ENCODE measurements around the gene PKN1.

Gene PKN1

GRCh38 chr19:14505488-14506239, 72.6 kb downstream of the PKN1 start:
- Histone ChIP-seq H4K20me1 (ENCODE audit: insufficient read depth, low read length) (no peaks in the 10 kb centered on the region), H3K9ac (ENCODE audit: low read length) (no peak overlapping the region), H3K4me3 (ENCODE audit: low read length) (no peak overlapping the region), H3K27me3 (ENCODE audit: low read depth, low read length) (peaks cover 5% of the 10 kb centered on the region; the same call in 1 of the 2 replicates), H3K27ac (ENCODE audit: low read length) (no peak overlapping the region), H3K4me1 (ENCODE audit: low read length) (peaks cover 3% of the 10 kb centered on the region; the same call in 1 of the 2 replicates), H2AFZ (ENCODE audit: low read depth, low read length) (peak overlapping the region; percentile 89), H3K79me2 (ENCODE audit: low read length) (no peaks in the 10 kb centered on the region), H3K36me3 (replicated peaks; ENCODE audit: low read depth, low read length) (no peaks in the 10 kb centered on the region), H3K4me2 (ENCODE audit: low read length) (peak overlapping the region; percentile 23; the same call in 1 of the 2 replicates), H3K9me3 (ENCODE audit: insufficient read depth, low read length) (no peaks in the 10 kb centered on the region)
- TF ChIP-seq EZH2phosphoT487 (IDR thresholded peaks at IDR 0.05; ENCODE audit: low read depth): no peak
- TF ChIP-seq, protein P1, sequence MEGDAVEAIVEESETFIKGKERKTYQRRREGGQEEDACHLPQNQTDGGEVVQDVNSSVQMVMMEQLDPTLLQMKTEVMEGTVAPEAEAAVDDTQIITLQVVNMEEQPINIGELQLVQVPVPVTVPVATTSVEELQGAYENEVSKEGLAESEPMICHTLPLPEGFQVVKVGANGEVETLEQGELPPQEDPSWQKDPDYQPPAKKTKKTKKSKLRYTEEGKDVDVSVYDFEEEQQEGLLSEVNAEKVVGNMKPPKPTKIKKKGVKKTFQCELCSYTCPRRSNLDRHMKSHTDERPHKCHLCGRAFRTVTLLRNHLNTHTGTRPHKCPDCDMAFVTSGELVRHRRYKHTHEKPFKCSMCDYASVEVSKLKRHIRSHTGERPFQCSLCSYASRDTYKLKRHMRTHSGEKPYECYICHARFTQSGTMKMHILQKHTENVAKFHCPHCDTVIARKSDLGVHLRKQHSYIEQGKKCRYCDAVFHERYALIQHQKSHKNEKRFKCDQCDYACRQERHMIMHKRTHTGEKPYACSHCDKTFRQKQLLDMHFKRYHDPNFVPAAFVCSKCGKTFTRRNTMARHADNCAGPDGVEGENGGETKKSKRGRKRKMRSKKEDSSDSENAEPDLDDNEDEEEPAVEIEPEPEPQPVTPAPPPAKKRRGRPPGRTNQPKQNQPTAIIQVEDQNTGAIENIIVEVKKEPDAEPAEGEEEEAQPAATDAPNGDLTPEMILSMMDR (IDR thresholded peaks at IDR 0.05; ENCODE audit: low read depth, low read length): peak; percentile 74

GRCh38 chr19:14507704-14508542, 74.8 kb downstream of the PKN1 start:
- H3K4me2 ChIP-seq (ENCODE audit: low read length): no peak overlapping the region
- H3K79me2 ChIP-seq (ENCODE audit: low read length): no peaks in the 10 kb centered on the region
- no peaks in the 10 kb centered on the region for H4K20me1 ChIP-seq (ENCODE audit: insufficient read depth, low read length)
- no peak overlapping the region for H3K4me3 ChIP-seq (ENCODE audit: low read length)
- no peak for TF ChIP-seq EZH2phosphoT487 (IDR thresholded peaks at IDR 0.05; ENCODE audit: low read depth)
- TF ChIP-seq, protein P1 (IDR thresholded peaks at IDR 0.05; ENCODE audit: low read depth, low read length): no peak
- H3K27me3 ChIP-seq (ENCODE audit: low read depth, low read length): no peaks in the 10 kb centered on the region
- peaks cover 4% of the 10 kb centered on the region for H3K36me3 ChIP-seq (replicated peaks; ENCODE audit: low read depth, low read length)
- H3K9ac ChIP-seq (ENCODE audit: low read length): no peak overlapping the region
- H3K4me1 ChIP-seq (ENCODE audit: low read length): peaks cover 3% of the 10 kb centered on the region; the same call in 1 of the 2 replicates
- no peak overlapping the region for H2AFZ ChIP-seq (ENCODE audit: low read depth, low read length)
- H3K9me3 ChIP-seq (ENCODE audit: insufficient read depth, low read length): no peaks in the 10 kb centered on the region
- H3K27ac ChIP-seq (ENCODE audit: low read length): no peak overlapping the region

GRCh38 chr19:14510311-14511228, 77.5 kb downstream of the PKN1 start:
- Histone ChIP-seq H3K4me1 (ENCODE audit: low read length) (peaks cover 2% of the 10 kb centered on the region; the same call in 1 of the 2 replicates), H3K4me2 (ENCODE audit: low read length) (no peak overlapping the region)

More at GRCh38 chr19:14510311-14511228, 77.5 kb downstream of the PKN1 start:
- H3K4me3 ChIP-seq (ENCODE audit: low read length): no peak overlapping the region
- no peak for TF ChIP-seq EZH2phosphoT487 (IDR thresholded peaks at IDR 0.05; ENCODE audit: low read depth)
- TF ChIP-seq, protein P1 (IDR thresholded peaks at IDR 0.05; ENCODE audit: low read depth, low read length): no peak
- H3K27ac ChIP-seq (ENCODE audit: low read length): no peak overlapping the region
- H3K9me3 ChIP-seq (ENCODE audit: insufficient read depth, low read length): no peaks in the 10 kb centered on the region
- H3K36me3 ChIP-seq (replicated peaks; ENCODE audit: low read depth, low read length): peaks cover 23% of the 10 kb centered on the region
- no peak overlapping the region for H3K9ac ChIP-seq (ENCODE audit: low read length)
- no peak overlapping the region for H2AFZ ChIP-seq (ENCODE audit: low read depth, low read length)
- H3K79me2 ChIP-seq (ENCODE audit: low read length): peaks cover 5% of the 10 kb centered on the region
- peaks cover 6% of the 10 kb centered on the region; the same call in 1 of the 2 replicates for H4K20me1 ChIP-seq (ENCODE audit: insufficient read depth, low read length)
- no peaks in the 10 kb centered on the region for H3K27me3 ChIP-seq (ENCODE audit: low read depth, low read length)
